Sigmoid colon (tissue), 4 donors: ENCODE data around the gene SPRR1A.

Experiments used
- EP300 ChIP-seq, 4 donors: sonication (generic); formaldehyde crosslinking; IDR thresholded peaks; one replicate each; pipeline ENCODE4 v1.6.1; 2017; ENCODE audit warnings: antibody characterized with exemption in 4 of 4
- POLR2A ChIP-seq, 2 donors: fragments of 450-650 bp; IDR thresholded peaks; one replicate each; pipeline ENCODE4 v1.6.1; 2016; ENCODE audit warnings: antibody characterized with exemption in 2 of 2, mild to moderate bottlenecking in 2 of 2, moderate library complexity in 2 of 2
- POLR2AphosphoS5 ChIP-seq, 4 donors: sonication (generic); formaldehyde crosslinking; IDR thresholded peaks; one replicate each; pipeline ENCODE4 v1.6.1; 2017; ENCODE audit warnings: antibody characterized with exemption in 4 of 4
- TF ChIP-seq, protein P1 (sequence below), 4 experiments: fragments of 450-650 bp in 3 of 4; fragments of 200-600 bp in 1 of 4; IDR thresholded peaks; one replicate each; pipeline ENCODE4 v1.5.1; 2016 to 2019; ENCODE audit warnings: antibody characterized with exemption in 4 of 4, mild to moderate bottlenecking in 3 of 4, moderate library complexity in 2 of 4

DNA sequence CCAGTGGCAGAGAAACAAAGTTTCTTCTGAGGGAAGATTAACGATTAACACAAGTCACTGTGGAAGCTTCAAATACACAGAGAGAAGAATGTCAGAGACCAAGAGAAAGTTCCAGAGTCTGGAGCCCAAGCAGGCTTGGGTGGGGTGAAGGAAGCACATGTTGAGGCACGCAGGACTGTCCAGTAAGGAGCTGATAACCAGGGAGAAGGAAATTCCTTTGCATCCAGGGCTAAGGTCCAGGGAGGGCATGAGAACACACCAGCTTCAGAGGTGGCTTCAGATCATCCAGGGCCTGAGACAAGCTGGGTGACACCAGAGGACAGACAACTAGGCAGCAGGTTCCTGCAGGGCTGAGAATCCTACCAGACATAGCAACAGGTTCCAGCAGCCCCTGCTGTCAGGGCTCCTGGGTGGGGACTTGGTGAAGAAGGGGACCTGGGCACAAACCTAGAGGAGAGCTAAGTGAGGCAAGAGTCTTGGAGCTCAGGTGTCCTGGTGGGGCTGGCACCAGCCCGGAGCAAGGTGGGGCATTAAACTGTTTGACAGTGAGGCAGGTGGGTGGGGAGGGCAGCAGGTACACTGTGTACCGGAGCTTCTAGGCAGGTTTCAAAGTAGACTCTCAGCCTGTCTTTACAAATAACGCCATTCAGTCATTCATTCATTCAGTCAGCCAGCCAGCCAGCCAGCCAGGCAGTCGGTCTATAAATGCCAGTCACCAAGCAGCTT is 2.6 kb upstream of the SPRR1A start:
- TF ChIP-seq POLR2AphosphoS5 (IDR thresholded peaks at IDR 0.05), result no peak
- TF ChIP-seq, protein P1, sequence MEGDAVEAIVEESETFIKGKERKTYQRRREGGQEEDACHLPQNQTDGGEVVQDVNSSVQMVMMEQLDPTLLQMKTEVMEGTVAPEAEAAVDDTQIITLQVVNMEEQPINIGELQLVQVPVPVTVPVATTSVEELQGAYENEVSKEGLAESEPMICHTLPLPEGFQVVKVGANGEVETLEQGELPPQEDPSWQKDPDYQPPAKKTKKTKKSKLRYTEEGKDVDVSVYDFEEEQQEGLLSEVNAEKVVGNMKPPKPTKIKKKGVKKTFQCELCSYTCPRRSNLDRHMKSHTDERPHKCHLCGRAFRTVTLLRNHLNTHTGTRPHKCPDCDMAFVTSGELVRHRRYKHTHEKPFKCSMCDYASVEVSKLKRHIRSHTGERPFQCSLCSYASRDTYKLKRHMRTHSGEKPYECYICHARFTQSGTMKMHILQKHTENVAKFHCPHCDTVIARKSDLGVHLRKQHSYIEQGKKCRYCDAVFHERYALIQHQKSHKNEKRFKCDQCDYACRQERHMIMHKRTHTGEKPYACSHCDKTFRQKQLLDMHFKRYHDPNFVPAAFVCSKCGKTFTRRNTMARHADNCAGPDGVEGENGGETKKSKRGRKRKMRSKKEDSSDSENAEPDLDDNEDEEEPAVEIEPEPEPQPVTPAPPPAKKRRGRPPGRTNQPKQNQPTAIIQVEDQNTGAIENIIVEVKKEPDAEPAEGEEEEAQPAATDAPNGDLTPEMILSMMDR (IDR thresholded peaks at IDR 0.05), result no peak
- no peak for TF ChIP-seq POLR2A (IDR thresholded peaks at IDR 0.05)
- TF ChIP-seq EP300 (IDR thresholded peaks at IDR 0.05), result no peak
